HG03039 (cell line): ENCODE results near the gene MZT1.
A peak's percentile ranks its signal among the peaks of the same experiment; 100 is the strongest.
"Not testable (repeated sequence)": the region's sequence is repeated elsewhere in the genome, so short reads cannot be mapped to it uniquely, and the experiment has no call there.

Experiments
- ATAC-seq: cut with Tn5 transposase; IDR thresholded peaks from one replicate; pipeline ENCODE4 v1.9.1; 2021; ENCODE audit warnings: mild to moderate bottlenecking, moderate library complexity; ENCODE audit not compliant: unreplicated experiment

Gene MZT1, protein sequence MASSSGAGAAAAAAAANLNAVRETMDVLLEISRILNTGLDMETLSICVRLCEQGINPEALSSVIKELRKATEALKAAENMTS

DNA sequence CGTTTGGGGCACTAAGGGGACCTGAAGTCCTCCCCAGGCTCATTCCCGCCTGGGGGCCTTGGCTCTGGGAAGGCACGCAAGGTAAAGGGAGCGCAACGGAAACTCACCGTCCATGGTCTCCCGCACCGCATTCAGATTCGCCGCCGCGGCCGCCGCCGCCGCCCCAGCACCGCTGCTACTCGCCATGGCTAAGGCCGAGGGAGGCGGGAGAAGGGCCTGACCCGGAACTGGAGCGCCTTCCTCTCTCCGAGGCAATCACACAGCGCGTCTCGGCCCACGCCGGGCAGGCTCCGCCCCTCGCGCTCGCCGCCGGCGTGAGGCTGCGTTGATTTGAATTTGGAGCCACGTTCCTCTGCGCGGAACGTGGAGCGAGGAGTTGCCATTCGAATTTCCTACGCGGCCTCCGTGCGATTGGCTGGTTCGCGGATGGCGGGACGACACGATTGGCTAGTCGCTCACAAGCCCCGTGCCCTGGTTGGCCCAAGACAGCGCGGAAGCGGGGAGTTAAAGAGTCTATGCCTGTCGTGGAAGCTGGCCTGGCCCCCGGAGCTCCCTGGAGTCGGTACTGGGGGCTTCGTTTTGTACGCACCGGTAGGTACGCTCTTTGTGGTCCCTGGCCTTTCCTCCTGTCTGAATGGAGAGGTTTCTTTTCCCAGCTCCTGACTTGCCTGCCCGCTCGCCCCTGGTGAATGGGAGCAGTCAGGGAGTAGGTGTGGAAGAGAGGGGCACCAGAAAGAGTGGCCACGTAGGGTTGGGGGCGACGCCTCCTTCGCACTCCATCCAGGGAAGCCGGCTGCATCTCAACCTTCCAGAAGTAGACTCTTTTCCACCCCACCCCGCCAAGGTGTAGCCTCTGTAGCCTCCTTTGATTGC, at the start of gene MZT1, which contains the start of gene BORA:
Gene MZT1 (minus strand): TSS at position 213 of the 873 bp plus-strand sequence. CDS start 27 bp downstream, at position 186.
Gene BORA (plus strand): TSS at position 507 of the 873 bp plus-strand sequence. CDS start 1,018 bp downstream, outside the sequence.
- ATAC-seq, result peak; percentile 95

DNA sequence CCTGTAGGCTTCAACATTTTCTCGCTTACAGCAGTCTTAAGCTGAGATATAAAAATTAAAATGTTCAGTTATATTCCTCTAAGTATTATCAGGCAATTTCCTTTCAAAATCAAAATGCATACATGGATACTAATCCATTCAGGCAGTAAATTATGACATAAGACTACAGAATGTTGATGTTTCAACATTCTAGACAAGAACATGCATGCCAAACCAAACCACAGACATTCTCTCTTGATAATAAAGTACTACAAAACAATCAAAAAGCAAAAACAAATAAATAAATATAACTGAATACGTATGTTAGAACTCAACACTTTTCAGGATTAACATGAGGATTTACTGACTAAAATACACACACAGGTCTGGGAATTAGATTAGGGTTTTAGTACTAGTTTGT, 46.6 kb upstream of the MZT1 start:
- no peak for ATAC-seq

DNA sequence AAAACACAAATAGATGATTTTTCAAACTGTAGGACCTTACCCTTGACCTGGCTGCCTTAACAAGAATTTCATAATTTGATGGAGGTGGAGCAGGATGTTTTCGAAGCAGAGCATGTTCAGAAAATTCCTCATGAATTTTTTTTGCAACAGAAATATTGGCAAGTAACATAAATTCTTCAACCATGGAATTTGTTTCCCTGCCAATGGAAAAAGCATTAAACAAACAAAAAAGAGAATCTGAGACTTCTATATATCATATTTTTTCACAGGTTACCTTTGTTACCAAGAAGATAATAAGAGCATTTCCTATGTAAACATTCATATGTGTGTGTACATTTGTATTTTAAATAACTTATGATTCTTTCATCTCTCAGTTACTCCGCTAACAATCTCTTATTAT, 36.0 kb upstream of the MZT1 start:
- no peak for ATAC-seq

DNA sequence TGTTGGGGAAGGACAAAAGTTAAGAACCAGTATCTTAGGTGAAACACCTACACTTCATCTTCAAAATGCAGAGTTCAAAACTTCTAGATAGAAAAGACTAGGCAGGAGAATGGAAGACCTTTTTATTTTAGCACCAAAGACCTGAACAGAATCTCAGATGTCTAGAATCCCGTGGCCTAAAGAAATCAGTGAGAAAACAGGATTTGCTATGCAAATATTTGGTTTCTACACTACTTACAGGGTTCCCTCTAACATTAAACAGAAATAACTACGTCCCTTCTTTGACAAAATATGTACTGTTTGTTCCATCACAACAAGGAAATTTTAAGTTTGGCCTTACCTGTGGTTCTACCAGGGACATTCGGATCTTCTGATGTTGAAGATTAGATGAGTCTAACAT, 32.8 kb upstream of the MZT1 start:
- no peak for ATAC-seq

DNA sequence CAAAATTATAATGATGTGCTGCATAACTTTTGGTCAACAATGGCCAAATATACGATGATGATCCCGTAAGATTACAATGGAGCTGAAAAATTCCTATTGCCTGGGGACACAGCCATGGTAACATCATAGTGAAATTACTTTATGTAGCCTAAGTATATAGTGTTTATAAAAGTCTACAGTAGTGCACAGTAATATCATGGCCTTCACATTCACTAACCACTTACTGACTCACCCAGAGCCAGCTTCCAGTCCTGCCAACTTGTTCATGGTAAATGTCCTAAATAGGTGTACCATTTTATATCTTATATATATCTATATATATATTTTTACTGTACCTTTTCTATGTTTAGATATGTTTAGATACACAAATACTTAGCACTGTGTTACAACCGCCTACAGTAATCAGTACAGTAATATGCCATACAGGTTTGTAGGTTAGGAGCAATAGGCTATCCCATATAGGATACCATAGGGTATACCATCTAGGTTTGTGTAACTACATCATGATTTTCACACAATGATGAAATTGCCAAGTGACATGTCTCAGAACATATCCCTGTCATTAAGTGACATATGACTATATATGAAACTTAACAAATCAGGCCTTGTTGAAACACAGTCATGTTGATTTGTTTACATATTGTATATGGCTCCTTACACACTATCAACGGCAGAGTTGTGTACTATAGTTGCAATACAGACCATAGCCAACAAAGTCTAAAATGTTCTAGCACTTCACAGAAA, 30.5 kb upstream of the MZT1 start:
- ATAC-seq, result no peak

DNA sequence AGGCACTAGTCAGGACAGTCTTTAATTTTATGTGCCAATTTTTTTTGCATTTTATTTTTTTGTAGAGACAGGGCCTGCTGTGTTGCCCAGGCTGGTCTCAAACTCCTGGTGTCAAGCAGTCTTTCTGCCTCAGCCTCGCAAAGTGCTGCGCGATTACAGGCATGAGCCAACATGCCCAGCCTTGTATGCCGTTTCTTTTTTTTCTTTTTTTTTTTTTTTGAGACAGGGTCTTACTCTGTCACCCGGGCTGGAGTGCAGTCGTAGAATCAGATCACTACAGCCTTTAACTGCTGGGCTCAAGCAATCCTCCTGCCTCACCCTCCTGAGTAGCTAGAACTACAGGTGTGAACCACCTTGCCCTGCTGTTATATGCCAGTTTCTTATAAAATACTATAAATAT, 26.7 kb upstream of the MZT1 start:
- ATAC-seq, result no peak

DNA sequence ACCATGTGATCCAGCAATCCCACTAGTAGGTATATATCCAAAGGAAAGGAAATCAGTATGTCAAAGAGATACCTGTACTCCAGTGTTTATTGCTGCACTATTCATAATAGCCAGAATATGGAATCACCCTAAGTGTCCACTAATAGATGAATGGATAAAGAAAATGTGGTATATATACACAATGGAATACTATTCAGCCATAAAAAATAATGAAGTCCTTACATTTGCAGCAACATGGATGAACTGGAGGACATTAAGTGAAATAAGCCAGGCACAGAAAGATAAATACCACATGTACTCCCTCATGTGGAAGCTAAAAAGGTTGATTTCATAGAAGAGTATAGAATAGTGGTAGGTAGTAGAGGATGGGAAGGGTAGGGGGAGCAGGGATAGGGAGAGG, 23.8 kb upstream of the MZT1 start:
- ATAC-seq, result no peak

DNA sequence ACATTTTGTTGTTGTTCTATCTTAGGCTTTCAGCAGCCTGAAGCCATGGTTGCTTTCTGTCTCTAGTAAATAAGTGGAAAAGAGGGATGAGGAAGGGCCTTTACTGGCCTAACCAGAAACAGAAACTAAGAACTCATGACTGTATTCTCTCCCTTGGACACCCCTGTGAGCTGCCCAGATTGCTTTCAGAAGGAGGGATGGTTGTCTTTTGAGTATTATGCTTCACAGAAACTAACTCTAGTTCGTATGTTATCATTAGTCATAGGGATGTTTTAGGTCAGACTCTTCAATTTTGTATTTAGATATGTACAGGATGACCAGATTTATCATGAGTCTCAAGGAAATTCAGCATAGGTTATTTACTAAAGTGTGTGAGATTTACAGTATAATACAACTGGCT, 17.8 kb upstream of the MZT1 start:
- ATAC-seq, result peak; percentile 77

DNA sequence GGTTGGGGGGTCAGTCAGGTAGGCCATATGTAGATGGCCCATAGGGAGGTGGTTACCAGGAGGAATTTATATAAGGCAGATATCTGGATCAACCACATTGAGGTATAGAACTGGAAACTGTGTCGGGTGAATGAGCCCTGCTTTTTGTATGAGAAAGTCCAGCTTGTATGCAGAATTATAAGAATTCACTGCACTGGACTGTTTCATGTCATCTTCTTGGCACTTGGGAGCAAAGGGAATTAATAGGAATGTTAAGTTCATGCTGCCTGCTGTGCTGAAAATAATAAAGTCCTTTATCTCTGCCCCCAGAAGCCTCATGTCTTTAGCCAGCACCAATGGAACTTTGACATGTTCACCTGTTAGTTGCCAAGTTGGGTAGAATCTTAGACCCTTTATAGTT, 12.6 kb upstream of the MZT1 start:
- ATAC-seq, result no peak

DNA sequence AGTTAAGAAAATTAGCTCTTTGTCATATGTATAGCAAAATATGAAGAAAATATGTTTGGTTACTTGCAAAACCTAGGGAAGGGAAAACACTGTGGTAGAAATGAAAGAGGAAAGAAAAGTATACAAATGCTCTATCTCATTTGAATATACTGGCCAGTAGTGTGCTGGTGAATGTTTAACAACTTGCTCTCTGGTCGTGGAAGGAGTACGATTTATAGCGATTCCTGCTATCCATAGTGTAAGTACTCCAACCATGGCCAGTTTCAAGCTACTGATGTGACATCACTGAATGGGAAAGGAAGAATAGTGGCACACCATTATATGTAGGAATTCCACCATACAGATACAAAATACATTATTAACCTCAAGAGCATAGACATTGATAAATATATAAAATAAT, 9.6 kb upstream of the MZT1 start:
- no peak for ATAC-seq

DNA sequence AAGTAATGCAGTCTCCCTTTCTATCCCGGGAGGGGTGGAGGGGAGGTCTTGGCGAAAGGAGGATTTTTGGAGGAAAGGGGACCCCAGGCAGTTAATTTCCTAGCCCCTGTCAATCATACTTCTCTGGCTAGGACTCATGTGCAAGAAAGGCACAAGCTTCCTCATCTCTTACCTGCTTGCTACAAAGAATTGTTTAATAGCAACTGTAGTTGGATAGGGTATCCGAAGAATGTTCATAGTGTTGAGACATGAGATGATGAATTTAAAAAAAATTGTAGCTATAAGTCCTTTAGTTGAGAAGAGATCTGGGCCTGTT, 819 bp upstream of the MZT1 start:
- ATAC-seq, result no peak

DNA sequence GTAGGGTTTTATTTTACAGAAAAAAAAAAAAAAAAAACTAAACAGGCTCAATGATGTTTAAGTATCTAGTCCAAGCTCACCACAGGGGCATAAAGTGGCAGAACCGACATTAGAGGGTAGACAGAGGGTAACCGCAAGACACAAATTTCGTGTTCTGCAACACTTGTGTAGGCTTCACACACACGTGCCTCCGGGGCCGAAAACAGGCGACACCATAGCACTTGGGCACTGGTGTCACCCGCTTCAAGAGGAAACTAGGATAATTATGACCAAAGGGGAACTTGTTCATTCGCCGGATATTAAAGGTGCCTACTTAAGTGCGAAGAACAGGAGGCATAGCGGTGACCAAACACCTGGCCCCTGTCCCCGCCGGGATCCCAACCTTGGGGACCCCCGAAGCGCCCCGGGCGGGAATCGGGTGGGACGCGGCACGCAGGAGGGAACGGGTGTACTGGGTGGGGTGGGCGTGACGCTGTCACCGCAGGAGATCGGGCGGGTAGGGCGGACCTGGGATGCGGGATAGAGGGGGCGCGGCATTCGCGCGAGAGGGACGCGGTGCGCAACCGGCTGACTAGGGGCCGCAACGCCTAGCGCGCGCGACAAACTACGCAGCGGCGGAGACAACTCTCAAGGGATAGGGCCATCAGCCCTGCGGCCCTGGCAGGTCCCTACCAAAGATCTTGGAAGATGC, 558 bp downstream of the MZT1 start:
- peak; percentile 17 for ATAC-seq

DNA sequence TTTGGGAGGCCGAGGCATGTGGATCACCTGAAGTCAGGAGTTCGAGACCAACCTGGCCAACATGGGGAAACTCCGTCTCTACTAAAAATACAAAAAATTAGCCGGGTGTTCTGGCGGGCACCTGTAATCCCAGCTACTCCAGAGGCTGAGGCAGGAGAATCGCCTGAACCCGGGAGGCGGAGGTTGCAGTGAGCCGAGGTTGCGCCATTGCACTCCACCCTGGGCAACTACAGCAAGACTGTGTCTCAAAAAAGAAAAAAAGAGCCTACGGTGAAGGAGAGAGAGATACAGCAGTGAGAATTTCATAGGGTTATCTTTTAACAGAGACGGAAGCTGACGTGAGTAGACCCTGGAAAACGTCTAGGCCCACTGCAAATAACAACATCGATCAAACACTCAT, 1.2 kb downstream of the MZT1 start:
- ATAC-seq, result not testable (repeated sequence)

DNA sequence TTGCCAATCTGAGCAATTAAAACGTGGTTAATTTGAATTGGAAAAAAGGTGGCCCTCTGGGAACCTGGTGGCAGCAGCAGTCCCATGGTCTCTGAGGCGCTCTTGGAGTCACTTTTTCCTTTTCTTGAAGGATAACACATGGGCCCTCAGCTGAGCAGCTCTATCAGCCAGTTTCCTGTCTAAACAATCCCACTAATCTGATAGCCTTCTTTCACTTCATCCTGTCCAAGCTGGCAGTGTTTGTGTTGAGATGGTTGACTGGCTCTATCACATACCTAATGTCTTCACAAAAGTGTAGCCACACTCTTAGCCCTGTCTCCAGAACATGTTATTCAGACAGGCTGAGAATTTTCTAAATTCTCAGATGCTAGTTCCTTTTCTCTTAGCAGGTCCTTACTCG, 10.7 kb downstream of the MZT1 start:
- no peak for ATAC-seq

DNA sequence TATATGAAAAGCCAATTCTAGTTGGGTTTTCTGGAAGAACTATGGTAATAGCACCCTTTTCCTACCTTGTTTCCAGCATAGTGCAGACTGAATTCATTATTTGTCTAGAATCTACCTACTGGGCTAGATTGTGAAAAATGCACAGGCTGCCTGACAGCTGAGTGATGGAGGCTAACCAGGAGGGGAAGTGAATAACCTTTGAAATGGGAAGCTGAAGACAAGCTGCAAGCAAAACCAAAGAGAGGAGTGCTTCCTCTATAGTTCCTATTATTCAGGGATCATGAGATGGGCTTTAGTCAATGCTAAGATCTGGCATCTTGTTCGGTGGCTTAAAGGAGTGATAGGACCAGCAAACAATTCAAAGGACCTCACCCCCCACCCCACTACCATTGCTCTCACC, 26.9 kb downstream of the MZT1 start:
- ATAC-seq, result no peak

DNA sequence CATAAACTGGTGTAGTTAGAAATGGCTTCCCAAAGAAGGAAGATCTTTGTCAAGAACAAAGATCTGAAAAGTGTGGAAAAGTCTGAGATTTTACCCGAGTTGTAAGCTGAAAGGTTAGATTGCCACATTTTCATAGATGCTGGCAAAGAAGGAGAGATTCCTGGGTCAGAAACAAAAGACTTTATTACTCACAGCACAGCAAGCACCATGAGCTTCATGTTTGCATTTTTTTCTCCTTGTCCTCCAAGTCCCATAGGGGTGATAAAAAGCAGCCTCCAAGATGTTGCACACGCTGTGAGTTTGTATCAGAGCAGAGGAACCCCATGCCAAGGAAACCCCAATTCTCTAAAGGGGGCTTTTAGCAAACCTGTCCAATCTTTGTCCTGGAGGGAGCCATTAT, 29.3 kb downstream of the MZT1 start:
- ATAC-seq, result no peak

DNA sequence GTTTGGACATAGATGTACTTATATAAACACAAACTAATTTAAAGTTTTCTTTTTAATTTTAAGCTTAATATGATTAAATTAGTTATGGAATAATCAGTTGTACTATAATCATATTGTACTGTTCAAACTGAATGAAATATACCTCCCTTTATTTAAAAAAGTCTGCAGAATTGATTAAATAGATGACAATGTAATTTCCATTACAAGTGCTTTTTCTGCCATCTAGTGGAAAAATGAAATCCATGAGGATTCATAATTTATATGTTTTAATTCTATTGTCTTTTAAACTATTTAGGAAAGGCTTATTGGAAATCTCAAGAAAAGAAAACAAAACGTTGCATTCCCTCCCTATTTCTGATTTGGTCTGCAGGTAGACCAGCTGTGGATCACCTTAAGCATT, 30.9 kb downstream of the MZT1 start:
- ATAC-seq, result no peak

DNA sequence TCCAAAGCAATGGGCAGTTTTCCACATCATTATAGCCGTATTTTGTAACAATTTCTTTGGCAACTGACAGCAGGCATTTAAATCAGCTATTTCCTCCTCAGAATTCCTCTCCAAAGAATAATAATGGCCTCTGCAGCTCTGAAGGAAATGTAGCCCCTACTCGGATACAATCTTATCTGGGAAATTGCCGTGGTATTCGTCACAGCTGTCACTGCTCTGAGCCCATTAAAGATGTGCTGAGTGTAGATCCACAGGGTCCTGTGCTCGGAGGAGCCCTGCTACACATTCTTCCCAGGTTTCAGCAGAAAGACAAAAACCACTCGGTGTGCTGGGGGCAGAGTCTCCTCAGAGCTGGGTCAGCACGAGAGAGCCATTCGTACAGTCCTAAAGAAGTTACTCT, 33.1 kb downstream of the MZT1 start:
- no peak for ATAC-seq

DNA sequence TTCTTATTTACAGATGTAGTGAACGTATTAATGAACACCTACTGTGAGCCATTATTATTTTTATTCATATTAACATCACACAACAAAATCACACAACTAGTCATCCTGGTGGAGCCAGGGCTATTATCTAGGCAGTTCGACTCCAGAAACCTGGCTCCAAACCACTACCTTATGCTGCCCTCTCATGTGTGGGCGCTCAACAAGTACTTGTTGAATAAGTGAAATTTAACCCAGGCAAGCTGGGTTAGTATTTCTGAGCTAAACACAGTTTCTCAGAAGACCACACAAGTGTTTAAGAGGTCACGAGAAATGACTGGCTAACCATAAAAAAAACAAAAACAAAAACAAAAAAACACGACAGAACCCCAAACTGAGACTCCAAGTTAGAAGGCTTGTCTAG, 33.6 kb downstream of the MZT1 start:
- ATAC-seq, result no peak

DNA sequence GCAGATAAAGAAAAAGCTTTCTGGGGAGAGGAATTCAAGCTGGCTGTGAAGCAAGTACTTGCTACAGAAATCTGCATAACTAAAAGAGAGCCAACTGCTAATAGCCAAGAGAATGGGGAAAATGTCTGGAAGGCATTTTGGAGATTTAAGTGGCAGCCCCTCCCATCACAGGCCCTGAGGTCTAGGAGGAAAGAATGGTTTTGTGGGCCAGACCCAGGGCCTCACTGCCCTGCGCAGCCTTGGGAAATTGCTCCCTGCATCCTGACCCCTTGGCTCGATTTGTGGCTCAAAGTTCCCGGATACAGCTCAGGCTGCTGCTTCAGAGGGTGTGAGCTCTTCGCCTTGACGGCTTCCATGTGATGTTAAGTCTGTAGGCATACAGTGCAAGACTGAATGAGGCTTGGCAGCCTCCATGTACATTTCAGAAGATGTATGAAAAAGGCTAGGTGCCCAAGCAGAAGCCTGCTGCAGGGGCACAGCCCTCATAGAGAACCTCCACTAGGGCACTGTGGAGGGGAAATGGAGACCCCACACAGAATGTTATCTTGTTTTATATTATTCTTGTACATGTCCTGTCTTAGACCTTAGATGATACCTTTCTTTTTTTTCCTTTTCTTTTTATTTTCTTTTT, 34.4 kb downstream of the MZT1 start:
- no peak for ATAC-seq

DNA sequence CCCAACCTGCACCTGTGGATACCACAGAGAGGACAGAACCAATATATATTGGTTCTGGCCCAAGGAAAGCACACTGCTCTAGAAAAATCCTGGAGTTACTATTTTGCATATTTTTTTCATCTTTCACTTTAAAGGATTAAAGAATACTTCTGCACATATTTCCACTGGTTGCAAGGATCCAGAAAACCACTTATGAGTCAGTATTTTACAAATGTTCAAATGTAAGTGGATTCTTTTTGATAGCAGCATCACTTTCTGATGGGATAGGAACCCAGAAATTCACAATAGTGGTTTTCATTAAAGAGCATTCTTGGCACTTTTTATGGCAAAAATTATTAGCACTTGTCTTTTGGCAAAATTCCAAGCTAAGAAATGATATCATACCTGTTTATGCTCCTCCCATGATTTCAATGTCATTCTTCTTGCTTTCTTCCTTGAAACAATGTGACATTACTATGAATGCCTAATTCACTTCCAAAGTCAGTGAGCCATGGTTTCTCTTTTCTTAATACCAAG, 38.2 kb downstream of the MZT1 start:
- no peak for ATAC-seq
